CD4-positive, alpha-beta T cell (primary cell): ENCODE results near the gene ANKRD17. TPM values are rescaled to one million over a fixed set of nuclear protein-coding genes. Genes with fewer than 3 reads are reported as not detected.

Experiments
- ATAC-seq: fragments of 200-7000 bp; cut with Tn5 transposase; one replicate; pipeline ENCODE4 v1.10.0; 2022; ENCODE audit warnings: mild to moderate bottlenecking; ENCODE audit not compliant: poor library complexity
- CTCF ChIA-PET: fragments of 350-600 bp; sonication (Branson Sonifier 250); formaldehyde crosslinking; loops from one replicate; lab custom pipeline; 2021; ENCODE audit warnings: antibody characterized with exemption, inconsistent platforms; lab: Charles Lee
- POLR2A ChIA-PET: fragments of 350-600 bp; sonication (Branson Sonifier 250); formaldehyde crosslinking; loops from one replicate; lab custom pipeline; 2021; ENCODE audit warnings: antibody characterized with exemption, inconsistent platforms; lab: Charles Lee
- DNase-seq, 14 experiments: peaks; one replicate each; pipeline ENCODE4 v3.0.0-alpha.2; 2013 to 2020; ENCODE audit warnings: mixed read lengths in 2 of 14
- H3K27ac ChIP-seq, 2 donors: one replicate each; pipeline versions ENCODE4 v1.5.1 to v1.7.0; 2013; ENCODE audit warnings: low read length in 2 of 2, low read depth in 1 of 2, mild to moderate bottlenecking in 1 of 2
- H3K27me3 ChIP-seq, 2 experiments: 1 replicate in 1 of 2; 2 replicates in 1 of 2; pipeline versions ENCODE4 v1.6.1 to v1.7.0; 2013; ENCODE audit warnings: low read length in 2 of 2, control low read depth in 1 of 2, mild to moderate bottlenecking in 1 of 2, moderate library complexity in 1 of 2; ENCODE audit not compliant: insufficient read depth in 2 of 2, control insufficient read depth in 1 of 2
- H3K36me3 ChIP-seq: one replicate; pipeline ENCODE4 v1.6.1; 2013; ENCODE audit warnings: low read length, control low read depth; ENCODE audit not compliant: insufficient read depth
- H3K4me1 ChIP-seq: one replicate; pipeline ENCODE4 v1.6.1; 2013; ENCODE audit warnings: low read length, control low read depth; ENCODE audit not compliant: insufficient read depth
- H3K4me3 ChIP-seq: one replicate; pipeline ENCODE4 v1.5.1; 2013; ENCODE audit warnings: mild to moderate bottlenecking, low read length, moderate library complexity
- H3K9me3 ChIP-seq, 2 experiments: 1 replicate in 1 of 2; 2 replicates in 1 of 2; pipeline versions ENCODE4 v1.6.1 to v1.7.0; 2013; ENCODE audit warnings: low read length in 2 of 2, mild to moderate bottlenecking in 2 of 2, control low read depth in 1 of 2, moderate library complexity in 1 of 2; ENCODE audit not compliant: control insufficient read depth in 1 of 2, insufficient read depth in 1 of 2
- H3K27ac Mint-ChIP-seq: one replicate; pipeline ENCODE4 v1.8.0; 2020; ENCODE audit warnings: mixed read lengths
- H3K27me3 Mint-ChIP-seq: one replicate; pipeline ENCODE4 v1.8.0; 2021; ENCODE audit warnings: mixed read lengths
- H3K36me3 Mint-ChIP-seq: one replicate; pipeline ENCODE4 v1.8.0; 2021; ENCODE audit warnings: low read depth, mixed read lengths
- H3K4me1 Mint-ChIP-seq: one replicate; pipeline ENCODE4 v1.8.0; 2021; ENCODE audit warnings: low read depth, mixed read lengths
- H3K4me3 Mint-ChIP-seq: one replicate; pipeline ENCODE4 v1.8.0; 2020; ENCODE audit warnings: mild to moderate bottlenecking, mixed read lengths
- H3K9me3 Mint-ChIP-seq: one replicate; pipeline ENCODE4 v1.8.0; 2020; ENCODE audit warnings: mixed read lengths
- CTCF ChIP-seq: fragments of 200-600 bp; IDR thresholded peaks from one replicate; pipeline ENCODE4 v1.8.0; 2022; ENCODE audit warnings: antibody characterized with exemption, mild to moderate bottlenecking
- intact Hi-C, 2 experiments: fragments of 100-400 bp; cut with DNase I in 1 of 2; cut with micrococcal nuclease in 1 of 2; formaldehyde crosslinking; loops; one replicate each; pipeline versions ENCODE4 v1.15.1 to v1.9.0; 2023 to 2025; cut with DNase I, micrococcal nuclease
- total RNA-seq, 174 experiments: library from RNA in 2 of 174; stranded (reverse) in 2 of 174; gene quantifications; one replicate each; pipeline ENCODE4 v1.2.3 and lab custom pipeline; 2021 to 2026

The ANKRD17 gene
- total RNA-seq, 2 experiments from 2014 or later: 31.9 to 34.1 TPM

GRCh38 chr4:73139245-73139644 is 119.4 kb downstream of the ANKRD17 start:
- H3K27me3 Mint-ChIP-seq: no peaks in the 10 kb centered on the region
- CTCF ChIA-PET: interaction anchor here (0.9 to 1.8 kb wide), 3 partner anchors 11 to 118 kb away, joined by 3 to 6 read pairs (median 5); no protein-coding TSS in a partner anchor

GRCh38 chr4:73137121-73137520 is 121.5 kb downstream of the ANKRD17 start:
- POLR2A ChIA-PET: no interaction called here
- CTCF ChIA-PET: interaction anchor here (1.2 kb wide), 1 partner anchor 9 kb away, joined by 3 read pairs; no protein-coding TSS in a partner anchor
- H3K27me3 ChIP-seq: no peaks in the 10 kb centered on the region
- no peak for DNase-seq
- Mint-ChIP-seq H3K9me3 (no peaks in the 10 kb centered on the region), H3K36me3 (peaks cover 80% of the 10 kb centered on the region), H3K4me3 (no peak overlapping the region), H3K27ac (peak overlapping the region; percentile 7), H3K4me1 (peaks cover 16% of the 10 kb centered on the region), H3K27me3 (no peaks in the 10 kb centered on the region)
- H3K36me3 ChIP-seq: peaks cover 64% of the 10 kb centered on the region
- no peak overlapping the region for H3K27ac ChIP-seq
- TF ChIP-seq CTCF: no peak
- no peak for ATAC-seq
- H3K4me1 ChIP-seq: no peaks in the 10 kb centered on the region
- intact Hi-C loops: no loop called here
- H3K9me3 ChIP-seq: no peaks in the 10 kb centered on the region
- no peak overlapping the region for H3K4me3 ChIP-seq

More at GRCh38 chr4:73139245-73139644, 119.4 kb downstream of the ANKRD17 start:
- Histone ChIP-seq H3K27me3 (no peaks in the 10 kb centered on the region), H3K4me3 (no peak overlapping the region), H3K4me1 (no peaks in the 10 kb centered on the region), H3K9me3 (no peaks in the 10 kb centered on the region), H3K27ac (no peak overlapping the region), H3K36me3 (peaks cover 68% of the 10 kb centered on the region)
- ATAC-seq (no peak), DNase-seq (no peak)
- Mint-ChIP-seq H3K4me1 (peaks cover 16% of the 10 kb centered on the region), H3K27ac (peak overlapping the region; percentile 24), H3K9me3 (no peaks in the 10 kb centered on the region), H3K4me3 (no peak overlapping the region), H3K36me3 (peaks cover 85% of the 10 kb centered on the region)
- POLR2A ChIA-PET: no interaction called here
- intact Hi-C loops: no loop called here
- no peak for TF ChIP-seq CTCF

- ChIA-PET CTCF (no interaction called here), POLR2A (no interaction called here)
- Mint-ChIP-seq H3K36me3 (peaks cover 68% of the 10 kb centered on the region), H3K4me3 (no peak overlapping the region), H3K9me3 (no peaks in the 10 kb centered on the region), H3K27ac (no peak overlapping the region), H3K4me1 (peaks cover 3% of the 10 kb centered on the region), H3K27me3 (no peaks in the 10 kb centered on the region)
- no peak for TF ChIP-seq CTCF
- no peaks in the 10 kb centered on the region for H3K9me3 ChIP-seq
- no peak for DNase-seq
- H3K27ac ChIP-seq: no peak overlapping the region
- ATAC-seq: no peak
- peaks cover 49% of the 10 kb centered on the region for H3K36me3 ChIP-seq
- H3K4me1 ChIP-seq: no peaks in the 10 kb centered on the region
- H3K27me3 ChIP-seq: no peaks in the 10 kb centered on the region
- intact Hi-C loops: no loop called here
- H3K4me3 ChIP-seq: no peak overlapping the region
Observed at GRCh38 chr4:73133784-73134183, 124.8 kb downstream of the ANKRD17 start.
